HepG2 (cell line): ENCODE data around the gene SLC29A1. TPM values are rescaled to one million over a fixed set of nuclear protein-coding genes. Genes with fewer than 3 reads are reported as not detected.
A peak's percentile ranks its signal among the peaks of the same experiment; 100 is the strongest.

ENCODE experiments used
- HNF4G ChIP-seq, 2 experiments: sonication (generic) in 1 of 2; formaldehyde crosslinking in 1 of 2; IDR thresholded peaks; 2 replicates each; pipeline versions ENCODE4 v1.4.0 to v1.6.1; 2011 to 2020; ENCODE audit warnings: borderline replicate concordance in 2 of 2, low read depth in 2 of 2, mild to moderate bottlenecking in 2 of 2, low read length in 1 of 2, missing genetic modification reagents in 1 of 2, moderate library complexity in 1 of 2
- MYNN ChIP-seq: sonication (generic); formaldehyde crosslinking; IDR thresholded peaks from 2 replicates; pipeline ENCODE4 v1.4.0; 2020; ENCODE audit warnings: mild to moderate bottlenecking, low read depth, missing genetic modification reagents
- NBN ChIP-seq: fragments of 450-650 bp; conservative IDR thresholded peaks from 2 replicates; pipeline ENCODE4 v1.6.1; 2017
- SNAI1 ChIP-seq: sonication (generic); formaldehyde crosslinking; IDR thresholded peaks from 2 replicates; pipeline ENCODE4 v1.5.0; 2020; ENCODE audit warnings: mild to moderate bottlenecking, missing genetic modification reagents, borderline replicate concordance
- STAG1 ChIP-seq: sonication (generic); formaldehyde crosslinking; IDR thresholded peaks from 2 replicates; pipeline ENCODE4 v1.4.0; 2020; ENCODE audit warnings: missing genetic modification reagents
- TARDBP ChIP-seq: sonication (generic); formaldehyde crosslinking; IDR thresholded peaks from 2 replicates; pipeline ENCODE4 v1.8.0; 2022; ENCODE audit warnings: mild to moderate bottlenecking, missing genetic modification reagents
- ZIK1 ChIP-seq: sonication (generic); formaldehyde crosslinking; IDR thresholded peaks from 2 replicates; pipeline ENCODE4 v1.5.0; 2020; ENCODE audit warnings: mild to moderate bottlenecking, low read depth, missing genetic modification reagents, borderline replicate concordance
- ZNF570 ChIP-seq: sonication (generic); formaldehyde crosslinking; IDR thresholded peaks from 2 replicates; pipeline ENCODE4 v1.4.0; 2020; ENCODE audit warnings: mild to moderate bottlenecking, missing genetic modification reagents, borderline replicate concordance
- ZNF850 ChIP-seq: sonication (generic); formaldehyde crosslinking; conservative IDR thresholded peaks from 2 replicates; pipeline ENCODE4 v1.9.0; 2021; ENCODE audit warnings: mild to moderate bottlenecking, missing genetic modification reagents
- ZNF879 ChIP-seq: sonication (generic); formaldehyde crosslinking; IDR thresholded peaks from 2 replicates; pipeline ENCODE4 v1.8.1; 2023; ENCODE audit warnings: missing genetic modification reagents
- polyA plus RNA-seq, 8 experiments: library from polyadenylated mRNA; depleted of rRNA in 3 of 8; stranded (reverse) in 7 of 8; unstranded in 1 of 8; fragments of >200 nt; fragmentation: Illumina TruSeq in 4 of 8; extraction: Trizol in 4 of 8; gene quantifications; 2 replicates each; pipeline versions ENCODE4 v1.2.1 to v1.2.3, GENCODE V29; 2011 to 2016; ENCODE audit warnings: low read depth in 4 of 8, missing spikeins in 1 of 8, mixed read lengths in 1 of 8; ENCODE audit not compliant: insufficient read depth in 1 of 8
- total RNA-seq, 5 experiments: library from RNA; depleted of rRNA; stranded (reverse); fragments of >200 nt; fragmentation: Illumina TruSeq; extraction: Trizol; gene quantifications; 2 replicates each; pipeline ENCODE4 v1.2.3, GENCODE V29; 2016; ENCODE audit warnings: low read depth in 1 of 5
- TF ChIP-seq, protein P1 (sequence below), 2 experiments: fragments of 450-650 bp in 1 of 2; sonication (generic) in 1 of 2; formaldehyde crosslinking in 1 of 2; IDR thresholded peaks; 2 replicates each; pipeline versions ENCODE4 v1.6.1 to v1.8.0; 2016 to 2022; ENCODE audit warnings: antibody characterized with exemption in 1 of 2, mild to moderate bottlenecking in 1 of 2, missing genetic modification reagents in 1 of 2
- TF ChIP-seq, protein P2 (sequence below), 2 experiments: sonication (generic) in 1 of 2; formaldehyde crosslinking in 1 of 2; IDR thresholded peaks; 2 replicates each; pipeline versions ENCODE4 v1.4.0 to v1.6.1; 2016 to 2020; ENCODE audit warnings: borderline replicate concordance in 1 of 2, low read depth in 1 of 2, mild to moderate bottlenecking in 1 of 2, missing genetic modification reagents in 1 of 2

Gene SLC29A1
- total and polyA plus RNA-seq, 2 of the 13 experiments (the other 11 are each of a cell fraction or from before 2014, with no cell fraction given), result 43.2 to 106 TPM

GRCh38 chr6:44257025-44257752 is 33.8 kb downstream of the SLC29A1 start, which contains the start of gene SLC35B2 (continued):
- TF ChIP-seq TARDBP (peak; percentile 84), STAG1 (CRISPR knock-in tag) (peak; percentile 13), ZNF879 (CRISPR knock-in tag) (0 out of 2 replicates have a peak, but pooled peaks have one; percentile 49), HNF4G (IDR thresholded peaks at IDR 0.05; ENCODE audit: borderline replicate concordance, low read depth, low read length) (no peak), HNF4G (CRISPR knock-in tag; IDR thresholded peaks at IDR 0.05; ENCODE audit: borderline replicate concordance, low read depth) (peak; percentile 80; the same call in 1 of the 2 replicates), ZIK1 (CRISPR knock-in tag) (peak; percentile 77), ZNF570 (CRISPR knock-in tag) (0 out of 2 replicates have a peak, but pooled peaks have one; percentile 29), NBN (no peak), MYNN (CRISPR knock-in tag) (no peak; the same call in none of the 2 replicates), ZNF850 (0 out of 2 replicates have a peak, but pooled peaks have one; percentile 77), SNAI1 (CRISPR knock-in tag) (no peak)
- TF ChIP-seq, protein P1, sequence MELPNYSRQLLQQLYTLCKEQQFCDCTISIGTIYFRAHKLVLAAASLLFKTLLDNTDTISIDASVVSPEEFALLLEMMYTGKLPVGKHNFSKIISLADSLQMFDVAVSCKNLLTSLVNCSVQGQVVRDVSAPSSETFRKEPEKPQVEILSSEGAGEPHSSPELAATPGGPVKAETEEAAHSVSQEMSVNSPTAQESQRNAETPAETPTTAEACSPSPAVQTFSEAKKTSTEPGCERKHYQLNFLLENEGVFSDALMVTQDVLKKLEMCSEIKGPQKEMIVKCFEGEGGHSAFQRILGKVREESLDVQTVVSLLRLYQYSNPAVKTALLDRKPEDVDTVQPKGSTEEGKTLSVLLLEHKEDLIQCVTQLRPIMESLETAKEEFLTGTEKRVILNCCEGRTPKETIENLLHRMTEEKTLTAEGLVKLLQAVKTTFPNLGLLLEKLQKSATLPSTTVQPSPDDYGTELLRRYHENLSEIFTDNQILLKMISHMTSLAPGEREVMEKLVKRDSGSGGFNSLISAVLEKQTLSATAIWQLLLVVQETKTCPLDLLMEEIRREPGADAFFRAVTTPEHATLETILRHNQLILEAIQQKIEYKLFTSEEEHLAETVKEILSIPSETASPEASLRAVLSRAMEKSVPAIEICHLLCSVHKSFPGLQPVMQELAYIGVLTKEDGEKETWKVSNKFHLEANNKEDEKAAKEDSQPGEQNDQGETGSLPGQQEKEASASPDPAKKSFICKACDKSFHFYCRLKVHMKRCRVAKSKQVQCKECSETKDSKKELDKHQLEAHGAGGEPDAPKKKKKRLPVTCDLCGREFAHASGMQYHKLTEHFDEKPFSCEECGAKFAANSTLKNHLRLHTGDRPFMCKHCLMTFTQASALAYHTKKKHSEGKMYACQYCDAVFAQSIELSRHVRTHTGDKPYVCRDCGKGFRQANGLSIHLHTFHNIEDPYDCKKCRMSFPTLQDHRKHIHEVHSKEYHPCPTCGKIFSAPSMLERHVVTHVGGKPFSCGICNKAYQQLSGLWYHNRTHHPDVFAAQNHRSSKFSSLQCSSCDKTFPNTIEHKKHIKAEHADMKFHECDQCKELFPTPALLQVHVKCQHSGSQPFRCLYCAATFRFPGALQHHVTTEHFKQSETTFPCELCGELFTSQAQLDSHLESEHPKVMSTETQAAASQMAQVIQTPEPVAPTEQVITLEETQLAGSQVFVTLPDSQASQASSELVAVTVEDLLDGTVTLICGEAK (IDR thresholded peaks at IDR 0.05), result no peak
- TF ChIP-seq, protein P1 (CRISPR knock-in tag; IDR thresholded peaks at IDR 0.05), result peak; percentile 40; the same call in 1 of the 2 replicates
- TF ChIP-seq, protein P2, sequence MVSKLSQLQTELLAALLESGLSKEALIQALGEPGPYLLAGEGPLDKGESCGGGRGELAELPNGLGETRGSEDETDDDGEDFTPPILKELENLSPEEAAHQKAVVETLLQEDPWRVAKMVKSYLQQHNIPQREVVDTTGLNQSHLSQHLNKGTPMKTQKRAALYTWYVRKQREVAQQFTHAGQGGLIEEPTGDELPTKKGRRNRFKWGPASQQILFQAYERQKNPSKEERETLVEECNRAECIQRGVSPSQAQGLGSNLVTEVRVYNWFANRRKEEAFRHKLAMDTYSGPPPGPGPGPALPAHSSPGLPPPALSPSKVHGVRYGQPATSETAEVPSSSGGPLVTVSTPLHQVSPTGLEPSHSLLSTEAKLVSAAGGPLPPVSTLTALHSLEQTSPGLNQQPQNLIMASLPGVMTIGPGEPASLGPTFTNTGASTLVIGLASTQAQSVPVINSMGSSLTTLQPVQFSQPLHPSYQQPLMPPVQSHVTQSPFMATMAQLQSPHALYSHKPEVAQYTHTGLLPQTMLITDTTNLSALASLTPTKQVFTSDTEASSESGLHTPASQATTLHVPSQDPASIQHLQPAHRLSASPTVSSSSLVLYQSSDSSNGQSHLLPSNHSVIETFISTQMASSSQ (IDR thresholded peaks at IDR 0.05; ENCODE audit: low read depth), result no peak
- TF ChIP-seq, protein P2 (CRISPR knock-in tag; IDR thresholded peaks at IDR 0.05; ENCODE audit: borderline replicate concordance), result peak; percentile 71
